ENCODE measurements around the gene TRIM67. TPM values are rescaled to one million over a fixed set of nuclear protein-coding genes. Genes with fewer than 3 reads are reported as not detected.

The TRIM67 gene
- total RNA-seq, 1 experiment from 2014 or later: not detected

- ChIA-PET POLR2A (no interaction called here), CTCF (no interaction called here)
- no peaks in the 10 kb centered on the region for H3K36me3 Mint-ChIP-seq
- TF ChIP-seq, protein P1, sequence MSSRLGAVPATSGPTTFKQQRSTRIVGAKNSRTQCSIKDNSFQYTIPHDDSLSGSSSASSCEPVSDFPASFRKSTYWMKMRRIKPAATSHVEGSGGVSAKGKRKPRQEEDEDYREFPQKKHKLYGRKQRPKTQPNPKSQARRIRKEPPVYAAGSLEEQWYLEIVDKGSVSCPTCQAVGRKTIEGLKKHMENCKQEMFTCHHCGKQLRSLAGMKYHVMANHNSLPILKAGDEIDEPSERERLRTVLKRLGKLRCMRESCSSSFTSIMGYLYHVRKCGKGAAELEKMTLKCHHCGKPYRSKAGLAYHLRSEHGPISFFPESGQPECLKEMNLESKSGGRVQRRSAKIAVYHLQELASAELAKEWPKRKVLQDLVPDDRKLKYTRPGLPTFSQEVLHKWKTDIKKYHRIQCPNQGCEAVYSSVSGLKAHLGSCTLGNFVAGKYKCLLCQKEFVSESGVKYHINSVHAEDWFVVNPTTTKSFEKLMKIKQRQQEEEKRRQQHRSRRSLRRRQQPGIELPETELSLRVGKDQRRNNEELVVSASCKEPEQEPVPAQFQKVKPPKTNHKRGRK (CRISPR knock-in tag; IDR thresholded peaks at IDR 0.05; ENCODE audit: borderline replicate concordance): no peak
- no peak for TF ChIP-seq ZNF232 (CRISPR knock-in tag; IDR thresholded peaks at IDR 0.05)
- TF ChIP-seq TCF7 (CRISPR knock-in tag; IDR thresholded peaks at IDR 0.05; ENCODE audit: low read depth): no peak
- peak; percentile 78 for TF ChIP-seq HMGA2 (CRISPR knock-in tag; IDR thresholded peaks at IDR 0.05)
- no peak for TF ChIP-seq SOX15 (CRISPR knock-in tag; IDR thresholded peaks at IDR 0.05)
- H3K4me3 Mint-ChIP-seq: no peak overlapping the region
- ATAC-seq: no peak
- no peak overlapping the region for H3K27ac Mint-ChIP-seq
- peaks cover 3% of the 10 kb centered on the region; the same call in 1 of the 2 replicates for H3K9me3 Mint-ChIP-seq
- H3K4me1 Mint-ChIP-seq: 0 out of 2 replicates have a peak, but pooled peaks cover 2% of the 10 kb centered on the region
- no peak for DNase-seq (ENCODE audit: low spot score)
- H3K27me3 Mint-ChIP-seq (ENCODE audit: low read depth): peaks cover 55% of the 10 kb centered on the region
These were observed 40.3 kb upstream of the TRIM67 start for GRCh38 chr1:231121533-231121932.

DNA sequence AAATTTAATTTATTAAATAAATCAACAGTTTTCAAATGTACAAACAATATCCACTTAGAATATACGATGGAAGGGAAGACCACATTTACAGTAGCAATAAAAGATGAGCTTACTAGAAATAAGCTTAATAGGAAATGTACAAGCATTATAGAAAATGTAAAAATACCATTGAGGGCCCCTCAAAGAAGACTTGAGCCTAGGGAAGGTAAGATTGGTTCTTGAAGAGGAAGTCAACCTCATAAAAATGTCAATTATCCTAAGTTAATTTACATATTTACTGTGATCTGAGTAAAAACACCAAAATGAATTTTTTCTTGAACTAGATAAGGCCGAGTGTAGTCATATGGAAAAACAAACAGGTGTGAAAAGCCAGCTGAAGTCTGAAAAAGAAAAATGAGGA lies 39.7 kb upstream of the TRIM67 start:
- H3K27ac Mint-ChIP-seq: no peak overlapping the region
- DNase-seq (ENCODE audit: low spot score) (no peak), ATAC-seq (no peak)
- ChIA-PET POLR2A (interaction anchor here (0.6 kb wide), 1 partner anchor 989 kb away, joined by 5 read pairs; no protein-coding TSS in a partner anchor), CTCF (no interaction called here)
- TF ChIP-seq HMGA2 (CRISPR knock-in tag; IDR thresholded peaks at IDR 0.05) (peak; percentile 78), IRF2 (CRISPR knock-in tag; IDR thresholded peaks at IDR 0.05; ENCODE audit: borderline replicate concordance, low read depth) (no peak)
- 0 out of 2 replicates have a peak, but pooled peaks cover 2% of the 10 kb centered on the region for H3K4me1 Mint-ChIP-seq
- H3K36me3 Mint-ChIP-seq: peaks cover 4% of the 10 kb centered on the region
- H3K9me3 Mint-ChIP-seq: peaks cover 9% of the 10 kb centered on the region
- peaks cover 57% of the 10 kb centered on the region for H3K27me3 Mint-ChIP-seq (ENCODE audit: low read depth)
- no peak overlapping the region for H3K4me3 Mint-ChIP-seq

DNA sequence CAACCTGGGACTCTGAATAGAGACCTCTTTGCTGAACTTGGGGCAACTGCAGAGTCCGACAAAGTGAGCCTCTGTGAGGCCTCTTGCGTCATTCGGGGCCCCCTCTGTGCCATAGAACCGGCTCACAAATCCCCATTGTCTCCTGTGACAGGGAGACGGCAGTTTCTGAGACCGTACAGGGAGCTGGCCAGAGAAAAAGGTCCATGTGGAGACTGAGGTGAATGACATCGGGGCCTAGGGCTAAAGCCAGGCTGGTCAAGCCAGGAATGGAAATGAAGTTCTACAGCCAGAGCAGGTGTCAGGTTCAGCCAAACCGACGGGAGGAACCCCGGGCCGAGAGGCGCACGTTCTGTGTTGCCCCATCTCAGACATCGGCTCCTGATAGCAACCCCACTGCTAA lies 37.1 kb upstream of the TRIM67 start:
- Mint-ChIP-seq H3K27ac (no peak overlapping the region), H3K36me3 (peaks cover 8% of the 10 kb centered on the region), H3K9me3 (peaks cover 11% of the 10 kb centered on the region), H3K27me3 (ENCODE audit: low read depth) (peaks cover 42% of the 10 kb centered on the region), H3K4me3 (no peak overlapping the region), H3K4me1 (no peaks in the 10 kb centered on the region)
- ATAC-seq: no peak; the same call in 1 of the 2 replicates
- DNase-seq (ENCODE audit: low spot score): no peak
- ChIA-PET CTCF (interaction anchor here (1.2 kb wide), 1 partner anchor 33 kb away, joined by 3 read pairs; no protein-coding TSS in a partner anchor), POLR2A (no interaction called here)
- TF ChIP-seq ETV6 (CRISPR knock-in tag; IDR thresholded peaks at IDR 0.05) (no peak), ZNF425 (CRISPR knock-in tag; conservative IDR thresholded peaks at IDR 0.05) (no peak), ZSCAN18 (CRISPR knock-in tag; IDR thresholded peaks at IDR 0.05) (no peak), ZNF121 (CRISPR knock-in tag; IDR thresholded peaks at IDR 0.05) (no peak), ATF1 (CRISPR knock-in tag; IDR thresholded peaks at IDR 0.05) (no peak), ZNF281 (CRISPR knock-in tag; IDR thresholded peaks at IDR 0.05) (no peak), ZNF232 (CRISPR knock-in tag; IDR thresholded peaks at IDR 0.05) (no peak), SP1 (CRISPR knock-in tag; conservative IDR thresholded peaks at IDR 0.05) (no peak), SMAD4 (CRISPR knock-in tag; IDR thresholded peaks at IDR 0.05) (no peak), MAX (CRISPR knock-in tag; IDR thresholded peaks at IDR 0.05) (no peak), JUN (CRISPR knock-in tag; IDR thresholded peaks at IDR 0.05) (no peak), GABPB1 (CRISPR knock-in tag; IDR thresholded peaks at IDR 0.05) (no peak), HMGA2 (CRISPR knock-in tag; IDR thresholded peaks at IDR 0.05) (no peak), KAT7 (CRISPR knock-in tag; IDR thresholded peaks at IDR 0.05; ENCODE audit: borderline replicate concordance) (no peak), JAZF1 (CRISPR knock-in tag; IDR thresholded peaks at IDR 0.05) (no peak), NR1H2 (CRISPR knock-in tag; IDR thresholded peaks at IDR 0.05) (no peak)
- TF ChIP-seq, protein P2, sequence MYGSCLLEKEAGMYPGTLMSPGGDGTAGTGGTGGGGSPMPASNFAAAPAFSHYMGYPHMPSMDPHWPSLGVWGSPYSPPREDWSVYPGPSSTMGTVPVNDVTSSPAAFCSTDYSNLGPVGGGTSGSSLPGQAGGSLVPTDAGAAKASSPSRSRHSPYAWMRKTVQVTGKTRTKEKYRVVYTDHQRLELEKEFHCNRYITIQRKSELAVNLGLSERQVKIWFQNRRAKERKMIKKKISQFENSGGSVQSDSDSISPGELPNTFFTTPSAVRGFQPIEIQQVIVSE (CRISPR knock-in tag; IDR thresholded peaks at IDR 0.05; ENCODE audit: borderline replicate concordance): no peak
- TF ChIP-seq, protein P3, sequence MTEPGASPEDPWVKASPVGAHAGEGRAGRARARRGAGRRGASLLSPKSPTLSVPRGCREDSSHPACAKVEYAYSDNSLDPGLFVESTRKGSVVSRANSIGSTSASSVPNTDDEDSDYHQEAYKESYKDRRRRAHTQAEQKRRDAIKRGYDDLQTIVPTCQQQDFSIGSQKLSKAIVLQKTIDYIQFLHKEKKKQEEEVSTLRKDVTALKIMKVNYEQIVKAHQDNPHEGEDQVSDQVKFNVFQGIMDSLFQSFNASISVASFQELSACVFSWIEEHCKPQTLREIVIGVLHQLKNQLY (CRISPR knock-in tag; IDR thresholded peaks at IDR 0.05): no peak
- TF ChIP-seq, protein P4, sequence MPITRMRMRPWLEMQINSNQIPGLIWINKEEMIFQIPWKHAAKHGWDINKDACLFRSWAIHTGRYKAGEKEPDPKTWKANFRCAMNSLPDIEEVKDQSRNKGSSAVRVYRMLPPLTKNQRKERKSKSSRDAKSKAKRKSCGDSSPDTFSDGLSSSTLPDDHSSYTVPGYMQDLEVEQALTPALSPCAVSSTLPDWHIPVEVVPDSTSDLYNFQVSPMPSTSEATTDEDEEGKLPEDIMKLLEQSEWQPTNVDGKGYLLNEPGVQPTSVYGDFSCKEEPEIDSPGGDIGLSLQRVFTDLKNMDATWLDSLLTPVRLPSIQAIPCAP (CRISPR knock-in tag; IDR thresholded peaks at IDR 0.05): no peak
